Epithelial cell of alveolus of lung (primary cell): ENCODE results near the gene BAD. TPM values are rescaled to one million over a fixed set of nuclear protein-coding genes. Genes with fewer than 3 reads are reported as not detected.

Source experiments
- total RNA-seq: library from RNA; depleted of rRNA; stranded (reverse); fragments of >200 nt; gene quantifications from 2 replicates; pipeline ENCODE4 v1.2.1, GENCODE V29; 2015

BAD gene
- total RNA-seq, 1 donor from 2014 or later: 106 TPM

Other genes with a start within 250 kb of the BAD start
- 0.26 and 0.56 TPM in 2 replicates for gene FLRT1, start 248.7 kb downstream of the BAD start, total RNA-seq
- gene MACROD1, start 118.6 kb downstream of the BAD start, total RNA-seq: 18.4 and 41.7 TPM in 2 replicates
- gene STIP1, start 98.5 kb downstream of the BAD start, total RNA-seq: 138 and 185 TPM in 2 replicates
- gene FERMT3, start 77.9 kb downstream of the BAD start, total RNA-seq: 3.6 and 8.5 TPM in 2 replicates
- 64.4 and 82.9 TPM in 2 replicates for gene TRPT1, start 58.5 kb downstream of the BAD start, total RNA-seq
- 39.0 and 63.1 TPM in 2 replicates for gene NUDT22, start 58.4 kb downstream of the BAD start, total RNA-seq
- 18.0 and 40.4 TPM in 2 replicates for gene DNAJC4, start 54.1 kb downstream of the BAD start, total RNA-seq
- 48.2 and 62.8 TPM in 2 replicates for gene VEGFB, start 50.1 kb downstream of the BAD start, total RNA-seq
- 33.4 and 79.1 TPM in 2 replicates for gene FKBP2, start 43.6 kb downstream of the BAD start, total RNA-seq
- gene PPP1R14B, start 37.7 kb downstream of the BAD start, total RNA-seq: 78.9 and 300 TPM in 2 replicates
- gene PLCB3, start 33.1 kb downstream of the BAD start, total RNA-seq: 22.6 and 29.1 TPM in 2 replicates
- gene GPR137, start 1.2 kb upstream of the BAD start, total RNA-seq: 20.8 and 33.3 TPM in 2 replicates
- gene KCNK4, start 6.6 kb upstream of the BAD start, total RNA-seq: not detected in 2 replicates
- gene CATSPERZ, start 15.7 kb upstream of the BAD start, total RNA-seq: not detected in 2 replicates
- gene ESRRA, start 20.9 kb upstream of the BAD start, total RNA-seq: 35.4 and 38.3 TPM in 2 replicates
- 318 and 364 TPM in 2 replicates for gene TRMT112, start 32.9 kb upstream of the BAD start, total RNA-seq
- gene PRDX5, start 33.5 kb upstream of the BAD start, total RNA-seq: 293 and 486 TPM in 2 replicates
- gene CCDC88B, start 55.5 kb upstream of the BAD start, total RNA-seq: 1.0 and 1.8 TPM in 2 replicates
- 23.2 and 38.4 TPM in 2 replicates for gene RPS6KA4, start 74.5 kb upstream of the BAD start, total RNA-seq